SK-N-MC (cell line): ENCODE measurements around the gene PEX5L.

Experiments used
- EZH2 ChIP-seq: fragments of 200-600 bp; sonication (generic); IDR thresholded peaks from one replicate; pipeline ENCODE4 v1.6.1; 2017; ENCODE audit warnings: antibody characterized with exemption
- FOXP2 ChIP-seq: optimal IDR thresholded peaks from 2 replicates; pipeline ENCODE3; 2011; ENCODE audit warnings: mild to moderate bottlenecking, moderate library complexity; ENCODE audit not compliant: insufficient read depth; ENCODE audit errors: extremely low read length, control extremely low read depth
- POLR2AphosphoS5 ChIP-seq: IDR thresholded peaks from 2 replicates; pipeline ENCODE4 v1.6.1; 2012; ENCODE audit warnings: mild to moderate bottlenecking, low read depth, low read length, borderline replicate concordance

DNA sequence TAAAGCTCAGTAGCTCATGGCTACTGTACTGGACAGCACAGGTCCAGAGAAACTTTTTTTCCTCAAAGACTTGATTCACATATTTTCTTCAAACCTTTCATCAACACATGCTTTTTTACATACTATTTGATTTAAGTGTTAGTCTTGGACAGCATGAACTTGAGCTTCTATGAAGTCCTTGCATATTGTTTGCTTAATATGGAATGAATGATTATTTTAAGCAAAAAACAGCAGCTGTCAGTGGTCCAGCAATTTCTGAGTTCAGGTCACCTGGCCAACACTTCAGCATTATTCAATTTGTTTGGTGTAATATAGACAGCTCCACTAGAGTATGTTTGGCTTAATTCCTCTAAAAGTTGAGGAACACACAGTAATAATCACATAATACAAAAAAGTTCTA lies 141.4 kb downstream of the PEX5L start:
- TF ChIP-seq FOXP2 (no peak), EZH2 (no peak), POLR2AphosphoS5 (no peak)
